Bronchial epithelial cell (primary cell): ENCODE measurements around the gene OPN4. TPM values are rescaled to one million over a fixed set of nuclear protein-coding genes. Genes with fewer than 3 reads are reported as not detected.

Experiments
- DNase-seq: peaks from one replicate; pipeline ENCODE4 v3.0.0-alpha.2; 2010; ENCODE audit warnings: low read depth
- FAIRE-seq: peaks from 2 replicates; lab custom pipeline; 2011; peaks lifted over from hg19 to GRCh38; lab: Jason Lieb, UNC
- H3K27me3 ChIP-seq: 2 replicates; pipeline ENCODE4 v1.5.1; 2011; ENCODE audit warnings: low read length; ENCODE audit not compliant: control insufficient read depth, insufficient read depth
- H3K36me3 ChIP-seq: 2 replicates; pipeline ENCODE4 v1.5.1; 2011; ENCODE audit warnings: low read length; ENCODE audit not compliant: control insufficient read depth, insufficient read depth
- H3K4me3 ChIP-seq: 2 replicates; pipeline ENCODE4 v1.5.1; 2011; ENCODE audit warnings: mild to moderate bottlenecking, low read depth, low read length, control low read depth
- CTCF ChIP-seq: IDR thresholded peaks from 2 replicates; pipeline ENCODE4 v1.5.1; 2011; ENCODE audit warnings: mild to moderate bottlenecking, moderate library complexity, low read length, control low read depth, inconsistent platforms; ENCODE audit not compliant: insufficient read depth, severe bottlenecking
- total RNA-seq: library from RNA; depleted of rRNA; stranded (reverse); fragments of >200 nt; gene quantifications from 2 replicates; pipeline ENCODE4 v1.2.1, GENCODE V29; 2014

The OPN4 gene
- total RNA-seq, 1 donor from 2014 or later: not detected

GRCh38 chr10:86684331-86685097, 30.2 kb downstream of the OPN4 start:
- H3K27me3 ChIP-seq: peaks cover 1% of the 10 kb centered on the region
- DNase-seq: no peak
- no peak overlapping the region for H3K4me3 ChIP-seq
- no peaks in the 10 kb centered on the region for H3K36me3 ChIP-seq
- no peak for FAIRE-seq
- no peak for TF ChIP-seq CTCF

- Histone ChIP-seq H3K36me3 (no peaks in the 10 kb centered on the region), H3K27me3 (peaks cover 3% of the 10 kb centered on the region), H3K4me3 (no peak overlapping the region)
- TF ChIP-seq CTCF: no peak
- DNase-seq (no peak), FAIRE-seq (no peak)
Measured at GRCh38 chr10:86685416-86685815, 31.1 kb downstream of the OPN4 start.

- no peak for DNase-seq
- FAIRE-seq: no peak
- no peak overlapping the region for H3K4me3 ChIP-seq
- H3K27me3 ChIP-seq: peaks cover 3% of the 10 kb centered on the region
- TF ChIP-seq CTCF: no peak
- H3K36me3 ChIP-seq: no peaks in the 10 kb centered on the region
Measured at GRCh38 chr10:86685893-86686632, 31.7 kb downstream of the OPN4 start.

GRCh38 chr10:86686972-86687371, 32.6 kb downstream of the OPN4 start:
- FAIRE-seq (no peak), DNase-seq (no peak)
- Histone ChIP-seq H3K36me3 (no peaks in the 10 kb centered on the region), H3K4me3 (no peak overlapping the region), H3K27me3 (peaks cover 3% of the 10 kb centered on the region)
- TF ChIP-seq CTCF: no peak

- H3K27me3 ChIP-seq: peaks cover 3% of the 10 kb centered on the region
- DNase-seq: no peak
- FAIRE-seq: no peak
- no peak for TF ChIP-seq CTCF
- no peaks in the 10 kb centered on the region for H3K36me3 ChIP-seq
- no peak overlapping the region for H3K4me3 ChIP-seq
Measured at GRCh38 chr10:86687750-86688149, 33.4 kb downstream of the OPN4 start.
